HG03378 (cell line): ENCODE measurements around the gene UBE2A.

Experiments used
- ATAC-seq: cut with Tn5 transposase; IDR thresholded peaks from one replicate; pipeline ENCODE4 v1.9.1; 2021; ENCODE audit warnings: mild to moderate bottlenecking, moderate library complexity; ENCODE audit not compliant: unreplicated experiment

UBE2A gene

DNA sequence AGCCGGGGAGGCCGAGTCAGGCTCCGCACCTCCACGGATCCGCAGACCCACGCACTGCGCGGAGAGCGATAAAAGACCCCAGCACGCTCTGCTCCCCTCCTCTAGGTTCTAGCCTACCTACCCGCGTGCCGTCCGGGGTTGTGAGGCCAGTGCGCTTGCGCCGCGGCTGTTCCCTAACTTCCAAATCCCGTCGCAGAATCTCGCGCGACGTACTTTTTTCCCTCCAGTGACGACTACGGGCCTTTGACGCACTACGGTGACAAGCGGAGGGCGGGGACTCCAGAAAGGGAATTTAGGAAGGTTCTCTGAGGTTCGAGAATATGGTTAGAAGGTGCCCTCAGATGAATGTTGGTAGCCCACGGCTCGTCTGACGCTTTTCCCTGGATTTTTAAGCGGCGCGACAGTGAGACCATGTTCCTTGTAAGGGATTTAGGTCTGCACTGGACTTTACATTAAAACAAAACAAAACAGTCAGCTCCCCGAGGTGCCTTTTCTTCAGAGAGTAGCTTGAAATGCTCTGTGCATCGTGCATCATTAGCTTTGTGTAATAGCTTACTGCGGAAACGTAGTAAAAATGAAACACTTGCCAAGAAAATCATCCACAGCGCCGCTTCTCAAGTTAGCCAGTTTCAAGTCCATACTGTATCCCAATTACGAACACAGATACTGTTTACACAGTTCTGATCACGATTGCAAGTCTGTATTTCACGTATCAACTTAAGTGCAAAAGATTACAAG, 32.1 kb downstream of the UBE2A start, which contains the start of gene NKRF:
TSS of gene NKRF (minus strand) at position 145 of the 738 bp plus-strand sequence.
- ATAC-seq, result peak; percentile 75

- no peak for ATAC-seq
These were observed 32.6 kb downstream of the UBE2A start for GRCh38 chrX:119607018-119607389.

DNA sequence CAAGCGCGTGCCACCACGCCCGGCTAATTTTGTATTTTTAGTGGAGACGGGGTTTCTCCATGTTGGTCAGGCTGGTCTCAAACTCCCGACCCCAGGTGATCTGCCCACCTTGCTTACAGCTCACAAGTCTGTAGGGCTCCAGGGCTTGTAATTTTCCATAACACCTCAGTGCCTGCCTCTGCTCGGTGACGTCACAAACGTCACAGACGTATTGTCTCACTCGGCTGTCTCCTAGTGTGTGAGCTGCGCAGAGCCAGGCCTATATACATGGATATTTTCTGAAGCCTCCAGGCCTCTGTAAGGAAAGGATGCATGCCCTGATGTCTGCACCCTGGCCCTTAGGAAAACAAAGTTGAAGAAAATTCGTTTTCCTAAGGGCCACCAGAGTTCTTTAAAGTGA, 40.4 kb downstream of the UBE2A start:
- no peak for ATAC-seq

DNA sequence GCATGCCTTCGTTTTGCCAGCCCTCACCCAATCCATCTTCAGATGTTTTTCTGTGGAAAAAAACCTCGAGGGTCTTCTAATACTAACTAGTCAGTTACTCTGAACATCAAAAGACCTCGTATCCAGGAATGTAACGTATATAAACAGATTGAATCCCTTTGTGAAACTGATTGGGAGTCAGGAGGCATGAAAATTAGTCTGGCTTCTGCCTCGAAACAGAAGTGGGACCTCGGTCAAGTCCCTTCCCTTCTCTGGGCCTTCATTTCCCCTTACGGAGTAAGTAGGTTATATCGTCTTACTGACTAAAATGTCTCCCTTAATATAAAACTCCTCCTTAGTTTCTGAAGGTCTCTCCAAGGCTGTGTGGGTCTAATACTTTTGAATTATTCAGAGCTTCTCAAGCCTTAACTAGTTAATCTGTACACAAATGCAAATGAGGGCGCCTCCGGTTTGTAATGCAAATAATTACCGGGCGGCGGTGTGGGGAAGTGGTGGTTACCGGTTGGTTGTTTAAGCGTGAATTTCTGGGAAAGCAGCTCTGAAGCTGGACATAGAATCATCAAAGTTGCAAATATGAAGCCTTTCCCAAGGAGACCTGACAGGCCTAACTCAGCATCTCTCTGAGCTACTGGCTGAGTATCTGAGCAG, 43.3 kb downstream of the UBE2A start:
- ATAC-seq, result peak; percentile 56

DNA sequence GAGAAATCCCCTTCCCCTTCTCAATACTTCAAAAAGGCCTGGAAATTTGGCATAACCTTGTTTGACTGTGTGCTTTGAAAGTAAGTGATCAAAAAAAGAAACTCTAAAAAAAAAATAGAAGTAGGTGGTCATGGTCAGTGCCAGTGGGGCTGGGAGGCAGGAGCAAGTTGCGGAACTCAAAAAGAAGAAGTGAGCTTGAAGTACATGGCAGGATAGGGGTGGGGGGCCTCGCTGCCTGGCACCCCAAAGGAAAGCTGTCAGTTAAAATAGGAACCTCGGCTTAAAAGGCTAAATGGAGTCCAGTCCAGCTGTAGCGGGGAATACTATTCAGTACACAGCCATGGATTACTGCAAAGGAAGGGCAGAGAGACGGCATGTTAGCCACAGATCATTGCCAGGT, 44.1 kb downstream of the UBE2A start:
- no peak for ATAC-seq

DNA sequence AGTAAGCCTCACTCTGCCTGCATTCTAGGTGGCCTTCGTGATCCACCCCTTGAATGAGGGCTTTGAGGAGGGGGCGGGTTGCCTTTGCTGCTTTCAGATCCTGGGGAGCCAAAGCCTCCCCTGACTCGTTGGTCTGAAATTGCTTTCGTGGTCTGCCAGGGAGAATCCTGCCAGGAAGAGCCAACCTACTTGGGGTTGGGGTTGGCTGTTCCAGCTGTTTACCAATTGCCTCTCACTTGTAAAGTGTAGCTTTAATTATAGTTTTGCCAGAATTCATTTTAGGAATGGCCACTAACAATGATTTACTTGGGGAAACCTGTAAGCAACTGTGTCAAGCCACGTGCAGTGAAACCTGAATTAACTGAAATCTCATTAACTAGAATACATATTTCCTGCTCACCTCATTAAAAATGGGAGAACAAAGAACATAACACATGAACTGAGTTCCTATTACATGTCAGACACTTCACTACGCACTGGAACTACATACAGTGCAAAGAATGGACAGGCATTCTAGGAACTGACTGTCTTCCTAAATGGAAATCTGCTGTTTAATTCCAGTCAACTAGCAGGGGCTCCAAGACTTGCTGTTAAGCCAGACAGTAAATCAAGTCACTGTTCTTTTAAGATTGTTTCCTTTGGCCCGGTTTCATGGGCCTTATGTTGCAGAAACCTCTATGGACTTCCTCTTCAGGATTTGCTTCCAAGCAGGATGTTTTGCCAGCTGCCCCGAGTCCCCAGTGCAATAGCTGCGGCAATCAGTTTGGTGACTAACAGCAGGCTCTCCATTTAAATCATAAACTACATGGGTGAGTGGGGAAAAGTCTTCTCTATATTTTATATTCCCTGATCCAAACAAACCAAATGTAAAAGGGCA, 48.2 kb downstream of the UBE2A start:
- ATAC-seq, result no peak

GRCh38 chrX:119624417-119624816, 50.1 kb downstream of the UBE2A start:
- no peak for ATAC-seq

- ATAC-seq, result no peak
These were observed 50.7 kb downstream of the UBE2A start for GRCh38 chrX:119624951-119625668.

- no peak for ATAC-seq
These were observed 51.5 kb downstream of the UBE2A start for GRCh38 chrX:119625843-119626242.
